Stimulated activated naive CD8-positive, alpha-beta T cell treated with anti-CD3 and anti-CD28 coated beads, Interleukin-15, Interleukin-2, amounts not matched to agents 100 U/mL and 50 U/mL, for 24 hours (primary cell): Measurements from ENCODE around the gene MPP4.

Experiments used
- ATAC-seq: fragments of 150-1000 bp; cut with Tn5 transposase; one replicate; pipeline ENCODE4 v1.10.0; 2021
- DNase-seq: peaks from one replicate; pipeline ENCODE4 v3.0.0; 2021

The MPP4 gene

GRCh38 chr2:201698588-201699226 lies at the start of gene MPP4:
Gene MPP4, minus strand, starts transcription at chr2:201698644. Its CDS starts 4,690 bp downstream, at chr2:201693954.
- ATAC-seq (no peak), DNase-seq (no peak)

DNA sequence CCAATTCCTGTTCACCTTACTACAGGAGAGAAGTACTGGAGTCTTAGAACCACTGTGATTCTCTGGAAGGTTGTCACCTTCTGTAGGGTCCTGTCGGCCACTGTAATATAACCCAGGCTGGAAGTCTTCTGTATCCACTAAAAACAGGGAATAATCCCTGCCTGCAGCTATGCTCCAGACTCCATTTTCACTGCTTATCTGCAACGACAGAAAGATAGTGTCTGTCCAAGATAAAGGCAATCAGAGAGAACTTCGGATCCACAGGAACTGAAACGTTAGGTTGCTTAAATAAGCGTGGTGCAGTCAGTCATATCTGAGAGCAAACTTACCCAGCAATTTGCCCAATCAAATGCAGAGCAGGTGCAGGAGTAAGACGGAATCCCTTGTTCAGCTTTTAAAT lies 48.1 kb upstream of the MPP4 start:
- ATAC-seq (no peak), DNase-seq (no peak)

DNA sequence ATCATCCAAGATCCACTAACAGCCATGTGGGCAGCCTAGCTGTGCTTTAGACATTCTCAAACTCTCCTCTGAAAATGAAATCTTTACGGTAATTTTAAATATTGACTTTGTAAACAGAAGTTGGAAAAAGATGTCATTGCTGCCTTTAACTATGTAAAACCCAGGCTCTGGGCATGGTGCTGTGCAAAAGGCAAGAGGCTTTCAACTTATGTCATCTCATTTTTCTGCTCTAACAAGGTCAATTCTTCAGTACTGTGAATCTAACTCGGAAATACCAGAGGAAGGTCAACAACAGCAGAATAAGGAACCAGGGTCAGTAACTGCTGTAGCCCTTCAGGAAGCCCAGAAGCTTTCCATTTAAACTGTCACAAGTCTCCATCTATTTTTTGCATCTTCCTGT lies 37.0 kb upstream of the MPP4 start:
- DNase-seq (no peak), ATAC-seq (no peak)

GRCh38 chr2:201734111-201734510 lies 35.7 kb upstream of the MPP4 start:
- DNase-seq (no peak), ATAC-seq (no peak)

- no peak for DNase-seq
- no peak for ATAC-seq
Measured at GRCh38 chr2:201733544-201733943, 35.1 kb upstream of the MPP4 start.

DNA sequence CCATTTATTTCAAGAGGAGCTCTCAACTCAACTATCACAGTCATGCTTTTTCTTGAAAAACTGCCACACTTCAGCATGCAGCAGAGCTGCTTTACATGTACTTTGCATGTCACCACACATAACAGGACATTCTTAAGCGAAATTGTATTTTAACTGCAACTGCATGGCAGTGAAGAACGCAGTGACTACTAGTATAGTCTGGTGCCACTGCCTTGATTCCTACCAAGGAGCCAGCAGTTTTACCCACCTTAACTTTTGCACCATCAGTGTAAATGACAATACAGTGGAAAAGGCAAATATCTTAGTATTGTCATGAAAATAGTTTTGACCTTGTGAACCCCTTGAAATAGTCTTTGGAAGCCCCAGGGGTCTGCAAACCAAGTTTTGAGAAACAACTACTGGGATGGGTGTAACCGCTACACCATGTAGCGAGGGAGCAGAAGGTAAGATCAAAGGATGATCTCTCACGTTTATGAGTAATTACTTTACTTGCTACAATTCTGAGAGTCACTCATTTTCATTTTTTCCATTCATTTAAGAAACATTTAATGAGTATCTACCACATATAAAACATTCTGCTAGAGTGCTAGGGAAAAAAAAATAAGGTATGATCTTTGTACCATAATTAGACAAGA lies 32.3 kb upstream of the MPP4 start:
- DNase-seq (no peak), ATAC-seq (peak; percentile 91)

GRCh38 chr2:201715459-201715858 lies 17.0 kb upstream of the MPP4 start:
- no peak for ATAC-seq

DNA sequence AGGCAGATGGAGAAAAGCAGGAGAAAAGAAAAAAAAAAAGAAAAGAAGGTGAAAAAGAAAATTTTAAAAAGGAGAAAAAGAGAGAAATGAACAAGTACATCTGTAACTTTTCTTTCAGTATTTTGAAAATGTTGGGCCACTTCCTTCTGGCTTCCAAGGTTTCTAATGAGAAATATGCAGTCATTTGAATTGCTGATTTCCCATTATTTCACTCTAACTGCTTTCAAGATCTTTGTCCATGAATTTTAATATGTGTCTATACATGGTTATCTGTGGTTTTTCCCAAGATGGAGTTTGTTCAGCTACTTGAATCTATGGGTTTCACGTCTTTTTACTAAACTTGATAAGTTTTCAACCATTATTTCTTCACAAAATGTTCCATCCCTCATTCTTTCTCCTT lies 14.3 kb upstream of the MPP4 start:
- no peak for ATAC-seq
- DNase-seq = no peak

More at GRCh38 chr2:201715459-201715858, 17.0 kb upstream of the MPP4 start:
- no peak for DNase-seq

GRCh38 chr2:201709747-201710146 lies 11.3 kb upstream of the MPP4 start:
- DNase-seq (no peak), ATAC-seq (no peak)

- ATAC-seq = no peak
- DNase-seq = no peak
Measured at GRCh38 chr2:201709049-201709448, 10.6 kb upstream of the MPP4 start.

- no peak for ATAC-seq
- no peak for DNase-seq
Measured at GRCh38 chr2:201707753-201708152, 9.3 kb upstream of the MPP4 start.

DNA sequence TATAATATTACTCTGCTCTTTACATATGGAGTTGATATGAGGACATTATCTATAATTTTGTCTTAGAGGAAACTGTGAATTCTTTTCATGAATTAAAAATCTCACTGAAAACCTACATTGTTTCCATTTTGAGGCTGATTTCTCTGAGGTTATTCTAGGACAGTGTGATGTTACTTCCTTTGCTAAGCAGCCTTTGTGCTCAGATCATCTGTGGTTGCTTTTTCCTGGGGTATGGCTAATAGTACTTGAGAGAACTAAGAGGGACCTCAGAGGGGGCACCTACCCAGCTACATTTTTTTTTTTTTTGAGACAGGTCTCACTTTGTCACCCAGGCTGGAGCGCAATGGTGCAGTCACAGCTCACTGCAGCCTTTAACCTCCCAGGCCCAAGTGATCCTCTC lies 8.7 kb upstream of the MPP4 start:
- no peak for DNase-seq

DNA sequence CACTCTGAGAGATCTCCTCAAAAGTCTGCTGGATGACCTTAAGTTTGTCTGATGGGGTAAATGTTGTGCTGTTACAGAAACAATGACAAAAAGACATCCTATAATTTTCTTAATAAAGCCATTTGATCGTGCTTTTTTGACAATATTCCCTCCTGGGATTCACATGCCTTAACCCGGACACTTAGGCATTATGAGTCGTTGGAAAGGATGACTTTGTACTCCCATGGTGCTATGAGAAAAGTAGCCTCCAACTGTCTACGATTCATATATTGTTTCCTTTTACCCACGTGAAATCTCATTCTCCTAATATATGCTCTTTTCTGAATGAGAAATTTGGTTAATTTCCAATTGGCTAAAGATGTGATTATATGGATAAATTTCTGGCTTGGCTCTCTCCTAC lies 6.1 kb upstream of the MPP4 start:
- no peak for DNase-seq
- no peak for ATAC-seq

More for the DNA sequence above, 8.7 kb upstream of the MPP4 start:
- ATAC-seq = no peak

GRCh38 chr2:201701646-201702045 lies 3.2 kb upstream of the MPP4 start:
- DNase-seq = no peak
- no peak for ATAC-seq

DNA sequence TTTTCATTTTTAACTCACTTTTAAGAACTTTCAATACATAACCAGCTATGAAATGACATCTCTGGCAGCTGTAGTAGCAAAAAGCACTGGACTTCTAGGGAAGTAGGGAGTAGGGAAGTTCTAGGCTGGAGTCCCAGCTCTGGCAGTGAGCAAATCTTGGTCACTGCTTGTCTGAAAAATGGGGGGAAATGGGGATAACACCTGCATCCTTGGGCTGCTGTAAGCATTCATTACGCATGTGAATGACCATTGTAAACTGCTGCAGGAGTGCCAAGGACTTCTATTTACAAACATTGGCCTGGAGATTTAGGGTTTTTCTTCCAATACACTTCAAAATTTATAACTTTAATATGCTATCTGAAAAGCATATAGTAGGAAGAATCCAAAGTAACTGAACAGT lies 972 bp upstream of the MPP4 start:
- no peak for DNase-seq

GRCh38 chr2:201697899-201698298 lies 545 bp downstream of the MPP4 start:
- DNase-seq = no peak
- no peak for ATAC-seq

More for the DNA sequence above, 972 bp upstream of the MPP4 start:
- ATAC-seq = no peak

- DNase-seq (no peak), ATAC-seq (no peak)
Measured at GRCh38 chr2:201696151-201696659, 2.2 kb downstream of the MPP4 start.

DNA sequence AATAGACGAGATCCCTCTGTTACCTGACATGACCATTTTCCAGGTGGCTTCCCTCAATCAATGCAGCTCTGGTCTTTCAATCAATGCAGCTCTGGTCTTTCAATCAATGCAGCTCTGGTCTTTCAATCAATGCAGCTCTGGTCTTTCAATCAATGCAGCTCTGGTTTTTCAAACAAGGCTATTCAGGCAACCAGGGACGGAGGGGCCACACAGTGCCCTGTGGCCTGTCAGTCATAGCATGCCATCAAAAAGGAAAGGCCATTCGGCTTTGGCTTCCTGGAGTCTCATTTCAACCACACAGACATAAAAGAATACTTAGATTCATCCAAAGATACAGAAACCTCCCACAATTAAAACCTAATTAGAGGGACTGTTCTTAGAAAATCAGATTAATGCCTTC lies 13.3 kb downstream of the MPP4 start:
- DNase-seq = no peak
- ATAC-seq = no peak

DNA sequence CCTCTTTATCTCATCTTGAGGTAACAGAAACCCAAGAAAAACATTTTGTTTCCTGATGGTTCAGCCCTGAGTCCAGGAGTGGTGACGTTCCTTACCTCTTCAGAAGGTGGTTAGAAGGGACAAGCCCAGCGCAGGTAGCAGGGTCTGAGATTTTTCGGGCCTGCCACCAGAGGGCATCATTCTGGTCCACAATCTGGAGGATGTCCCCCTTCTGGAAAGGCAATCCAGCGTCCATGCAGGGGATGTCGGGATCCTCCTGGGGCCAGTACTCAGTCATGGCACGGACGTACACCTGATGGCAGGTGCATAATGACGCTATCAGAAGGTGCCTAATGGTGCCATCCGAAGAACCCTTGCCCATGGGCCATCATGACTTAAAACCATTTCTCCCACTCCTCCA lies 17.7 kb downstream of the MPP4 start:
- ATAC-seq = no peak
- DNase-seq = peak; percentile 23

- no peak for ATAC-seq
- DNase-seq = no peak
Measured at GRCh38 chr2:201678401-201678800, 20.0 kb downstream of the MPP4 start.

DNA sequence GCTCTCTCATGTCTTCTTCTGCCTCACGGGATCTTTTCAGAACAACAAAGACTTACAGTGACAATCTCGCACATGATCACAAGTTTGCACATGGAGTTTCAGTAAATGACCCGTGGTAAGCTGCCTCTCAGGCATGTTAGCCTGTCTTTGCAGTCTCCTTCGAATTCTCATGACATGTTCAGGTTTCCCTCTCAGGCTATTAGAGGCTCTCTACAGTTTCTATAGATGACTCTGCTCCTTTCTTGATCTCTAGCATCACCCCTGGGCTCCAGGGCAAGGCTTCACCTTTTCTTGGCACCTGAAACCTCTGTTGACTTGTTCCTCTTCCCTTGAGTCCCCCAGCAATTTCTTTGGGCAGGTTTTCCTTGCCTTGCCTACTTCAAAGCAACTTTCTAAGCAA lies 23.0 kb downstream of the MPP4 start:
- ATAC-seq (no peak), DNase-seq (no peak)

GRCh38 chr2:201674794-201675193 lies 23.6 kb downstream of the MPP4 start:
- no peak for ATAC-seq
- no peak for DNase-seq

GRCh38 chr2:201674298-201674697 lies 24.1 kb downstream of the MPP4 start:
- no peak for ATAC-seq
- no peak for DNase-seq

- ATAC-seq (no peak), DNase-seq (no peak)
Measured at GRCh38 chr2:201673546-201673945, 24.9 kb downstream of the MPP4 start.
